GM12892 (cell line): Measurements from ENCODE around the gene BRSK2.

Experiments used
- POLR2AphosphoS5 ChIP-seq: IDR thresholded peaks from 2 replicates; pipeline ENCODE4 v1.6.1; 2011; ENCODE audit warnings: low read depth, low read length, control low read depth
- TAF1 ChIP-seq: IDR thresholded peaks from 2 replicates; pipeline ENCODE4 v1.6.1; 2011; ENCODE audit warnings: low read depth, mild to moderate bottlenecking, control low read depth, low read length, borderline replicate concordance

DNA sequence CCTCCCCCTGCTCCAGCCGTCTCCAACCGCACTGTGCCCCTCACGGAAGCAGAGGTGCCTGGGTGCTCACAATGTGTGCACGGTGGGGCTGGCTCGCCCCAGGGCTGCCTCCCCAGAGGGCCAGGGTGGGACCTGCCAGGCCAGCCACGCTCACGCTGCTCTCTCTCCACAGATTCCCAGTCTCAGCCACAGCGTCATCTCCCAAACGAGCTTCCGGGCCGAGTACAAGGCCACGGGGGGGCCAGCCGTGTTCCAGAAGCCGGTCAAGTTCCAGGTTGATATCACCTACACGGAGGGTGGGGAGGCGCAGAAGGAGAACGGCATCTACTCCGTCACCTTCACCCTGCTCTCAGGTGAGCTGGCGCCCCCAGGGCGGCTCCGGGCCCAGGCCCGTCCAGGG, 66.4 kb downstream of the BRSK2 start:
- no peak for TF ChIP-seq POLR2AphosphoS5
- no peak for TF ChIP-seq TAF1
